Neural cell (in vitro differentiated cells): ENCODE results near the gene MLLT6. TPM values are rescaled to one million over a fixed set of nuclear protein-coding genes. Genes with fewer than 3 reads are reported as not detected.

ENCODE experiments used
- H2AFZ ChIP-seq: fragments of 200-600, 300-800 bp; sonication (generic), shearing (Covaris generic); 2 replicates; pipeline ENCODE4 v1.6.0; 2014; ENCODE audit warnings: low read depth, mild to moderate bottlenecking, antibody characterized with exemption, low read length, moderate library complexity
- H3F3A ChIP-seq: fragments of 200-600 bp; shearing (Covaris generic); 2 replicates; pipeline ENCODE4 v1.6.1; 2016; ENCODE audit warnings: mild to moderate bottlenecking, moderate library complexity, mixed read lengths, antibody characterized with exemption, low read length; ENCODE audit not compliant: insufficient read depth, poor library complexity, severe bottlenecking
- H3K27ac ChIP-seq: fragments of 200-600, 300-800 bp; sonication (generic), shearing (Covaris generic); 2 replicates; pipeline ENCODE4 v1.5.1; 2014; ENCODE audit warnings: mild to moderate bottlenecking, low read length, moderate library complexity
- H3K27me3 ChIP-seq: fragments of 300-800, 200-600 bp; sonication (generic), shearing (Covaris generic); 2 replicates; pipeline ENCODE4 v1.6.0; 2014; ENCODE audit warnings: mild to moderate bottlenecking, low read depth, low read length, moderate library complexity; ENCODE audit not compliant: insufficient read depth
- H3K36me3 ChIP-seq: fragments of 300-800, 200-600 bp; sonication (generic), shearing (Covaris generic); 2 replicates; pipeline ENCODE4 v1.5.1; 2014; ENCODE audit warnings: mild to moderate bottlenecking, antibody characterized with exemption, low read length, moderate library complexity; ENCODE audit not compliant: insufficient read depth
- H3K4me2 ChIP-seq: fragments of 300-800, 200-600 bp; sonication (generic), shearing (Covaris generic); 2 replicates; pipeline ENCODE4 v1.6.0; 2014; ENCODE audit warnings: mild to moderate bottlenecking, low read length
- H3K4me3 ChIP-seq: fragments of 300-800, 200-600 bp; sonication (generic), shearing (Covaris generic); 2 replicates; pipeline ENCODE4 v1.5.1; 2014; ENCODE audit warnings: mild to moderate bottlenecking, low read length, moderate library complexity
- H3K79me2 ChIP-seq: fragments of 200-600 bp; shearing (Covaris generic); replicated peaks from 2 replicates; pipeline ENCODE4 v1.6.0; 2014; ENCODE audit warnings: mild to moderate bottlenecking, low read length, moderate library complexity; ENCODE audit not compliant: insufficient read depth
- H3K9ac ChIP-seq: fragments of 300-800, 200-600 bp; sonication (generic), shearing (Covaris generic); 2 replicates; pipeline ENCODE4 v1.6.1; 2016; ENCODE audit warnings: mild to moderate bottlenecking, low read length, mixed read lengths
- H3K9me2 ChIP-seq: fragments of 200-600 bp; shearing (Covaris generic); 2 replicates; pipeline ENCODE4 v1.6.1; 2016; ENCODE audit warnings: mild to moderate bottlenecking, low read length, mixed read lengths; ENCODE audit not compliant: insufficient read depth
- H3K9me3 ChIP-seq: fragments of 200-600, 300-800 bp; sonication (generic), shearing (Covaris generic); 2 replicates; pipeline ENCODE4 v1.6.1; 2016; ENCODE audit warnings: mild to moderate bottlenecking, mixed run types, low read length, moderate library complexity, mixed read lengths
- H4K20me1 ChIP-seq: fragments of 200-600 bp; shearing (Covaris generic); 2 replicates; pipeline ENCODE4 v1.6.1; 2016; ENCODE audit warnings: mild to moderate bottlenecking, mixed run types; ENCODE audit not compliant: insufficient read depth
- CTCF ChIP-seq: fragments of 450-650 bp; IDR thresholded peaks from 2 replicates; pipeline ENCODE4 v1.5.1; 2014; ENCODE audit warnings: antibody characterized with exemption, mild to moderate bottlenecking, moderate library complexity; ENCODE audit not compliant: poor library complexity, severe bottlenecking
- EP300 ChIP-seq: fragments of 450-650 bp; conservative IDR thresholded peaks from 2 replicates; pipeline ENCODE4 v1.6.1; 2014; ENCODE audit warnings: antibody characterized with exemption, mild to moderate bottlenecking, moderate library complexity; ENCODE audit not compliant: poor library complexity, severe bottlenecking
- EZH2 ChIP-seq: fragments of 200-600, 300-800 bp; shearing (Covaris generic), sonication (generic); IDR thresholded peaks from 2 replicates; pipeline ENCODE4 v1.6.1; 2014; ENCODE audit warnings: antibody characterized with exemption, low read length, borderline replicate concordance, mild to moderate bottlenecking; ENCODE audit not compliant: insufficient read depth, poor library complexity, severe bottlenecking
- MXI1 ChIP-seq: fragments of 450-650 bp; conservative IDR thresholded peaks from 2 replicates; pipeline ENCODE4 v1.6.1; 2014; ENCODE audit warnings: antibody characterized with exemption, mild to moderate bottlenecking; ENCODE audit not compliant: poor library complexity, severe bottlenecking
- POLR2AphosphoS5 ChIP-seq: IDR thresholded peaks from 2 replicates; pipeline ENCODE4 v1.6.1; 2012
- RAD21 ChIP-seq: fragments of 450-650 bp; conservative IDR thresholded peaks from 2 replicates; pipeline ENCODE4 v1.6.1; 2014; ENCODE audit warnings: antibody characterized with exemption, mild to moderate bottlenecking, moderate library complexity
- REST ChIP-seq: IDR thresholded peaks from 2 replicates; pipeline ENCODE4 v1.6.1; 2012; ENCODE audit warnings: borderline replicate concordance
- SMC3 ChIP-seq: fragments of 450-650 bp; conservative IDR thresholded peaks from 2 replicates; pipeline ENCODE4 v1.6.1; 2014; ENCODE audit warnings: antibody characterized with exemption, mild to moderate bottlenecking, moderate library complexity; ENCODE audit not compliant: poor library complexity
- TAF1 ChIP-seq: IDR thresholded peaks from 2 replicates; pipeline ENCODE4 v1.6.1; 2012; ENCODE audit warnings: low read depth
- polyA plus RNA-seq: library from polyadenylated mRNA; depleted of rRNA; stranded (reverse); fragments of >200 nt; gene quantifications from 2 replicates; pipeline ENCODE4 v1.2.3, GENCODE V29; 2014

Gene MLLT6
- polyA plus RNA-seq, 1 donor from 2014 or later, result 19.7 TPM

- Histone ChIP-seq H3K27me3 (no peaks in the 10 kb centered on the region), H3K79me2 (peaks cover 40% of the 10 kb centered on the region), H3K9me3 (no peaks in the 10 kb centered on the region)
Measured at GRCh38 chr17:38750044-38750311, 44.9 kb downstream of the MLLT6 start.

DNA sequence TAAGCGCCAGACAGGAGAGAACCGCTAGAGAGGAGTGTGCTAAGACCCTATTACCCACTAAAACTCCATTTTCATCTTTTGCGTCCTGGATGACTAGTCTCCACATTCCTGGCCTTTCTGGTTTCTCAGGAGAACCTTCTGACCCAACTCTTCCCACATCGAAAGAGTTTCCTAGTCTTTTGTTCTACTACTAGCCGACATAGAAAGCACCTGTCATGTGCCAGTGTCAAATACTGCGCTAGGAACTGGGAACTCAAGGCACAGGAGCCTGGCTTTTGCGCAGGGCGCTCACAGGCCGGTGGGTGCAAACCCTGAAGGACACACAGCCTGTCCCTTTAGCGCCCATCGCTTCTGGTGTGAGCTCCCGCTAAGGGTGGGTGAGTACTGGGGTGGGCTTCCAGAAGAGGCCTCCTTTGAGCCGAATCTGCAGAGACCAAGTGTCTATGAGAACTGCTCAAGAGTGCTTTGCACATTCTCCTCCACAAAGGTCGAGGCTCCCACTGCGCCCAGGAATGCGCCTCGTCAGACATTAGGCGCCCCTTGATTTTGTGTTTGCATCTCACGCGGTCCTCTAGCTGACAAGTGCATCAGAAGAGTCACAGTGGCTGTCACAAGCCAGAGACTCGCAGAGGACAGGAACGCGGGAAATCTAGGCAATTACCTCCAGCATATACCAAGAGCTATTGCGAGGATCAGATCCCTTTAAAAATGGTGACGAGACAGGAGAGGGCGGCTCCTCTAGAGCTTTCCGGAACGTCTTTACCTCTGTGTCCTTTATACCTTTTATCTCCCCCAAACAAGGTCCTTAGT lies 45.4 kb downstream of the MLLT6 start:
- Histone ChIP-seq H3K4me3 (peak overlapping the region; percentile 94), H3K9ac (peak overlapping the region; percentile 92), H3K79me2 (peaks cover 34% of the 10 kb centered on the region), H4K20me1 (no peaks in the 10 kb centered on the region), H3K27ac (peak overlapping the region; percentile 94), H3K36me3 (no peaks in the 10 kb centered on the region), H3K9me2 (no peaks in the 10 kb centered on the region), H3F3A (no peaks in the 10 kb centered on the region), H2AFZ (peak overlapping the region; percentile 53), H3K27me3 (no peaks in the 10 kb centered on the region), H3K9me3 (no peaks in the 10 kb centered on the region), H3K4me2 (peak overlapping the region; percentile 67)
- TF ChIP-seq EZH2 (no peak), CTCF (no peak), POLR2AphosphoS5 (peak; percentile 40), EP300 (no peak), RAD21 (no peak), SMC3 (no peak), TAF1 (no peak), MXI1 (peak; percentile 52)

More at GRCh38 chr17:38750044-38750311, 44.9 kb downstream of the MLLT6 start:
- no peaks in the 10 kb centered on the region for H4K20me1 ChIP-seq
- no peaks in the 10 kb centered on the region for H3F3A ChIP-seq
- peak overlapping the region; percentile 67 for H3K4me2 ChIP-seq
- no peak for TF ChIP-seq REST
- H3K36me3 ChIP-seq, result no peaks in the 10 kb centered on the region
- peak overlapping the region; percentile 92 for H3K9ac ChIP-seq
- no peaks in the 10 kb centered on the region for H3K9me2 ChIP-seq
- H2AFZ ChIP-seq, result no peak overlapping the region
- H3K27ac ChIP-seq, result peak overlapping the region; percentile 94
- peak overlapping the region; percentile 94 for H3K4me3 ChIP-seq
